Iris pigment epithelial cell (primary cell): ENCODE results near the gene HIPK2.

Experiments
- DNase-seq: peaks from one replicate; pipeline ENCODE4 v3.0.0-alpha.2; 2011; ENCODE audit warnings: low read depth

The HIPK2 gene

DNA sequence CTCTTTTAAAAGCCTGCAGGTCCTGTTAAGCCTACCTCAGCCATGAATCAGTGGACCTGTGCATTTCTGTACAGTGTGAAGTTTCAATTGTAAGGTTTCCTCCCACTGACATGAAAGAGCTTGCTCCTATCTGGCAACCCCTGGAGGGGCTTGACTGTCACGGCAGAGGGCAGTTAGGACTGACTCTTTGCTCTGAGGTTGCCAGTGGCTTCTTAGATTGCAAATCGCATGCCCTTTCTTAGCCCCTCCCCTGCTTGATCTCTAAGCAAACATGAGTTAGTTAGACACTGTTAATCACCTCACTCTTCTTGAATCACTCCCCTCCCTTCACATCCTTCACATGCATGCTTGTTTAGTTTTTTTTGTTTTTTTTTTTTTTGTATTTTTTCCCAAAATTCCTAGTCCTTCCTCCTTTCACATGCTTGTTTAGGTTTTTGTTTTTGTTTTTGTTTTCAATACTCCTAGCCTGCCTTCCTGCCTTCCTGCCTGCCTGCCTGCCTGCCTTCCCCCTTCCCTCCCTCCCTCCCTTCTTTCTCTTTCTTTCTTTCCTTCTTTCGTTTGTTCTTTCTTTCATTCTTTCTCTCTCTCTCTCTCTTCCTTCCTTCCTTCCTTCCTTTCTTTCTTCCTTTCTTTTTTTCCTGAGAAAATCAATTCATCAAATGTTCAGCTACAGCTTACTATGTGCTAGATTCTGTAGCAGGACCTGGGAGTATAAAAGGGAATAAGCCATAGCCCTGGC lies 6.0 kb upstream of the HIPK2 start:
- DNase-seq: no peak

DNA sequence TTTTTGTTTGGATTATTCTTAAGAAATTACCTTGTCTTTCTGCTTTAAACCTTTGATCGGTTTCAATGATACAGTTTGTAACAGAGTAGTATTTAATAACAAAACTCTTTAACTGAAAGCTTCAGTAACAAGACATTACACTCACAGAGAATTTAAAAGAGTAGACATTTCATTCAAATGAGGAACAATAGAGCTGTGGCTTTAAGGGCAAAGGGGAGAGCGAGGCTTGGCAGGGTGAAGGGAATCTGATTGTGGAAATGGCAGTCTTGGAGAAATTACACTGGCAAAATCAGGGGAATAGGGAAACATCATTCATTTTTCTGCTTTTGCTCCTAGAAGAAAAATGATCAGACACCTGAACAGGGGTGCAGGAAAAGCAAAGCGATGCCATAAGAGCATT lies 5.1 kb upstream of the HIPK2 start:
- no peak for DNase-seq

DNA sequence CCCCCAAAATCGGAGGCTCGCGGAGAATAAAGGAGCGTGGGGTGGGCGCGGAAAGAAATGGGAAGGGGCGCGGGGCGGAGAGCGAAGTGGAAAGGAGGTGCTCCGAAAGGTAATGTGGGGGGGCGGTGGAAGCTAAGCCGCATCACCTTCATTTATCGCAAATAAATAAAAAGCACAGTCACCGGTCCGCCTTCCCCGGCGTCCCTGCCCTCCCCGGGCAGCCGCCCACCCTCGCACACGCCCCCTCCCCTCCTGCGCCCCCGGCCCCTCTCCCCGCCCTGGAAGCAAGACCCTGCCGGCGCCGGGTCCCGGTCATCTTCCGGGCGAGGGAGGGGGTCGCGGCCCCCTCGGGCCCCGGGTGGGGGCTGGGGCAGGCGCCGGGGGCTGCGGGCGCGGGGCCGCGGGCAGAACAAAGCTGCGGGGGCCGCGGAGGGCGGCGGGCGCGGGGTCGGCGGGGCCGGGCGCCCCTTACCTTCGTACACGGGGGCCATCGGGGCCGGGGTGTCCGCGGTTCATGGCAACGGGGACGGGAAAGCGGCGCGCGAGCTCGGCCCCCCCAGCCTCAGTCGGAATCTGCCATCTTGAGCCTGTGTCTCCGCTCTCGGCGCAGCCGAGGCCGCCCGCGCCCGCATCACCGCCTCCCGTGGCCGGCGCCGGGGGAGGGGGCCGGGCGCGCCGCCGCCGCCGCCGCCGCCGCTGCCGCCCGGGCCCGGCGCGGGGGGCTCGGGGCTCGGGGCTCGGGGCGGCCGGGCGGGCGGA lies 486 bp downstream of the HIPK2 start:
- no peak for DNase-seq

DNA sequence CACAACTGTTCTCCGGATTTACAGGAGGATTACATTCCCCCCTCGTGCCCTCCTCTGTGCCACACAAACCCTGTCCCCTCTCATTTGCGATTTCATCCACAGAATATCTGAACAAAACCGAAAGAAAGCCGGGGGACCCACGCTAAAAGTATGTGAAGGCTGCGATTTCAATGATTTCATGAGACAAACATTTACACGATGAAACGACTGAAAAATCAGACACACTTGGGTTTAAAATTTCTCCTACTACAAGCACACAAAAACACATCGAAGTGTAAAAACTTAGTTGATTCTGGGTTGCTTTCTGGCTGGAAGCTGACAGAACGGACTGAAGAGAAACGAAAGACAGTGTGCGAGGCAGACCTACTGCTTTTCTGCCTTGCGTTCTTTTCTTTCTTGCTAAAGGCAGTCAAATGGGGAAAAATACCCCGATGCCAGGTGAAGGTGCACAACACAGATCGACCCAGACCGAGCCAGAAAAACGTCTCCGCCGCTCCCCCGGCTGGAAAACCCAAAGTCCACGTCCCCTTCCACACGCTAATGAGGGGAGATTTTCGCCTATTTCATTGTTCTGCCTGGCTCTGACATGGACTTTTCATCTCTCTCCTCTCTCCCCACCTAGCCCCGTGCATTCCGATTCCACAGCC lies 1.2 kb downstream of the HIPK2 start:
- peak; percentile 61 for DNase-seq

DNA sequence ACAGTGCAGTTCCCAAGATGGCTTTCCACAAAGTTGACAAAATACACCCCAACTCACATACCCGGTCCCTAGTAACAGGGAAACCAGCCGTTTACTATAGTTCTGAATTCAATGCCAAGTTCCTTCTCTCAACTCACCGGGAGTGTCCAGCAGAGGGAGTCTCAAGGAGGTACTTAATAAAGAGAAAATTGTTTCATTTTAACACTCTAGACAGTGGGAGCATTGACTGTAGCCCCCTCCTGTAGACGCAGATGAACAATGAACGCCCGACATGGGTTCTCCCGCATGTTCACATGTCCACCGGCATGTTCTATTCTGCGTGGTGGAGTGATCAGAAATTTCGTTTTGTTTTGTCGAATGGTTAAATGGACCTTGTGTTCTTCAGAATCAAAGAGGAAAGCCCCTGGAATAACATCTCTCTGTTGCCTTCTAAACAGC lies 1.9 kb downstream of the HIPK2 start:
- DNase-seq: peak; percentile 86

DNA sequence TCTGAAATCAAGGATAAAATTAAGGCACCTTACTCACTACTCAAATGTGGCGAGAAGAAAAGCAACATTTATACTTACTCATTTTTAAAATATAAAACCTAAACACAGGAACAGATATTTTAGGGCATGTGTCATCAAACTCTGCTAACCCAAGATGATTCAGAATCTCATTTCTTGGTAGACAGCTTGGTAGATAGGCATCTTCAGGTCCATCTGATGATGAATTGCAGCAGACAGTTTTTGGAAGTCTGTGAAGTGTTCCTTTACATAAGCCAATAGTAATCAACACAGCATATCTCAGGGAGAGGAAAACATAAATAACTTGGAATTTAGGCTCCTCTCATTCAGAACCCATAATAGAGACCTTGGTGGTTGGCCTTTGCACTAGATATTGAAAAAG lies 3.4 kb downstream of the HIPK2 start:
- DNase-seq: peak; percentile 93

DNA sequence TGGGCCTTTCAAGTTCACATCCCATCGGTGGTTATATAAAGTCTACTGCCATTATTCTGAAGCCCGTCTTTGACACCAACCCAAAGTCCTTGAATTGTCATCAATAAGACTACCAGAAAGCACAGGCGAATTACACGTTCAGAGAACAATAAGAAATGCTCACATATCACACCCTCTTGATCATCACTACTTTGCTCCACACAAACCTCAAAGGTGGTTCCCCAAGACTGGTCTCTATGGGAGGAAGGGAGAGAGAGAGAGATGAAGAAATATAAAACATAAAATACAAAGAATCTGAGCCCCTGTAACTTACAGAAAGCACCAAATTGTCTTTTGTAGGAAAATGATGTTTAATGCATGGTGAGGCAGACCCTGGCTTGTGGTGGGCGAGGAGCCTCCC lies 4.4 kb downstream of the HIPK2 start:
- peak; percentile 35 for DNase-seq

DNA sequence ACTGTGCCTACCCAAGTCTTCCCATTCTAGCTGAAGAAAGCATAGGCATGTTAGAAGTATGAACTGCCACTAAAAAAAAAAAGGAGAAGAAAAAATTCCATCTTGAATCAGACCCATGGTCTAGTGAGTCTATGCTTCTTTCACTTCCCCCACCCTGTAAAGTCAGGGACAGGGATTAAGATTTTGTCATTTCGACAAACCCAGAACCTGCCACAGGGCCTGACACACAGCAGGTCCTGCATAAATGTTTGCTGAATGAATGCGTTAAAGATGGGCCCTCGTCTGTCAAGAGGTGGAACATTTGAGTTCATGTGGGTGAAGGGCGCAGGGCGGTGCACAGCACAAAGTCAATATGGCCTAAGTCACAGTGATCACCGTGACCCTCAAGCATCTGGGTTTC lies 4.9 kb downstream of the HIPK2 start:
- no peak for DNase-seq

DNA sequence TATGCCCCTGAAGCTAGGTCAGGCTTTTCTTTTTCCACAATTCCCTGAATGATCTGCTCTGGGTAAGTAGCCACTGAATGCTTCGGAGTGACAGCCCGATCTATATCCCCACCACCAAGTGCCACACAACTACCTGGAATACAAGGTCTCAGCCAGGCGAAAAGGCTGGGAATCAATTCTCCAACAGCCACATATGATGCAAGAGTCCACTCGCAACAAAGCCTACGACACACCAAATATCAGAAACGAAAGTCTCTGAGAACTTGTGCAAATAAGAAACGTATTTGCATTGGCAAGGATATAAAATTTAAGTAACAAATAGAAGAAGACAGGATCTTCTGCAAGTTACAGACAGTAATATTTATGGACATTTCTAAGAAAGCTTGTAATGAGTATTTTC lies 5.7 kb downstream of the HIPK2 start:
- peak; percentile 53 for DNase-seq

DNA sequence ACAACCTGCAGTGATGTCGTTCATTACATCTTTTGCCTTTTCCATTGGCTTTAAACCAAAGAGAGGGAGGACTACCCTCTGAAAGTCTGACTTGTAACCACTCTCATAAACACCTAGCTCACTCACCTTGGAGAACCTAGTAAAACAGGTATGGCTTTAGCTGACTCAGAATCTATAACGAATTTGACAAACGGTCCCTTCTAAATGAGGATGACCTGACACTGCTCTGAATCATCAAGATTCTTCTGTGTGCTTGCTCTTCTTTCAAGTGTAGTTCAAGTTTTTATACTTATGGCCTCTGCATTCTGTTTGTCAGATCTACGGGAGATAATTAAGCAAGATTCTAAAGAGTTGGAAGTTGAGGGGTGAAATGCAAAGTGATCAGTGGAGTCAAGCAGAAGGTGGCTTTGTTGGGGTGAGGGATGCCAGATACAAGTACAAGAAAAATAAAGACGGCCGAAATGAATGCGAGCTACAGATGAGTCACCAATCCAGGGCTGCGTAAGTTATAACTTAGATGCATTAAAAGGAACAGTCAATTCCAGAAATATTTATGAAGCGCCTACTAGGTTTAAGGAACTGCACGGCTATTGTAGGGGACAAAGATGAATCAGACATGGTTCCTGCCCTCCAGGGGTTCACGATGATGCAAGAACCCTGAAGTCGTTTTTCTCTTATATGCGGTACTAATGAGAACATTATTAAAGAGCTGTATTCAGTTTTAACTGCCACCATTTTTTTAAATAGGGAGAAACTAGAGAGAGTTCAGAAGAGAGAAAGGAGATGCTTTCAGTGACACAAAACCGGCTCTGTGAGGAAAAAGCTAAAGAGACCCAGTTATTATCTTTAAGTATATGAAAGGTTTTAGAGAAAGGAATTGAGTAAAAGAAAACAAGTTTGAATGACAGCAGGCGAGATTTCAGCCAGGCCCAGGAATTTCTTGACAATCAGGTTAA lies 6.5 kb downstream of the HIPK2 start:
- DNase-seq: peak; percentile 97

DNA sequence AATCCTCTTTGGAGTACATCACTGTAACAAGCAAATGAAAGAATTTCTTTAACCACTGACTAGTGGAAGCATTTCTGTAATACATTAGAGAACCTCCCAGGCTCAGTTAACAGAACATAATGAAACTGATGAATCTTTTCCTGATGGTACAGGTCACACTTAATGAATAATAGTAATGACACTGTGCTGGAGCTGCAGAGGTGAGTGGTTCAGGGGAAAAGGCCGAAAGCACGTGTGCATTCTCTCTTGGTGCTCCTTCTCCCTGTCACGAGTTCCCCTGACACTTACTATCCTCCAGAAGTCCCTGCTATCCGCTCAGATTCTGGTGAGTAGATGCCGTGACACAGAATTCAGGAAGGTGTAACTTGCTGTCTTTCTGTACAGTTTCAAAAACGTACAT lies 8.0 kb downstream of the HIPK2 start:
- DNase-seq: no peak

DNA sequence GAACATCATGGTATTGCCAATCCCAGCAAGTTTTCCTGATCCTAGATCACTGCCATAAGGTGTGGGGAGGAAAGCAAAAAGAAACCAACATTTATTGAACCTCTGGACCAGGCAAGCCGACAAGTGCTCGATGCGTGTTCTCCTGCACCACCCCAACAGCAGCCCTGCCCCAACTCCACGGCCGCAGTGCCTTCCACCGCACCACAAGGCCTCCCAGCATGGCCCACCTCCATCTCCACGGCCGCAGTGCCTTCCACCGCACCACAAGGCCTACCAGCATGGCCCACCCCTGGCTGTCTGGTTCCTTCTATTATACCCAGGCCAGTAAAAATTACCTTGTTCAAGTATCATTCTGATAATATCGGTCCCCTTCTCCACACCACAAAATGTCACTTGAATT lies 8.7 kb downstream of the HIPK2 start:
- DNase-seq: no peak

DNA sequence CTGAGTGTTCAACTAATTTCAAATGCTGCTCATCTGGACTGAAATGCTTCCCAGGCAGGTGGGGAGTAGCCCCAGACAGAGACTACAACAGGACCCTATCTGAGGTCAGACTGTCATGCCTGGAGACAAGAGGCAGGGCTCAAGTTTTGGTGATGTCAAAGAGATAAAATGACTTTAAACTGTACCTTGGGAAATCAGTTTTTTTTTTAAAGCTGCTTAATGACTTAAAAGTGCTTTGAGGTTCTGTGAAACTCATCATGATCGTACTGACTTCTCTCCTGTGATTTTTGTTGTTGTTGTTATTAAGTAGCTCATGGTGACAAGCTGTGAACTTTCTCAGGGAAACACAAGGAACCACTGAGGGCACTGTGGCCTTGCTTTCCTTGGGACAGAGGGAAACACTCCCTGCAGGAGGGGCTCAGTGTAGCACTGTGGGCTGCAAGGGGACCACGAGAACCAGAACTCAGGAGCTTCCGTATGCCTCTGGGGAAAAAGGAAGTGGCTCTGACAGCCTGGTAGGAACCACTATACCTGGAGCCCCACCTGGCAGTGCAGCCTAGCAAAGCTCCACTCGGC lies 9.5 kb downstream of the HIPK2 start:
- DNase-seq: no peak

DNA sequence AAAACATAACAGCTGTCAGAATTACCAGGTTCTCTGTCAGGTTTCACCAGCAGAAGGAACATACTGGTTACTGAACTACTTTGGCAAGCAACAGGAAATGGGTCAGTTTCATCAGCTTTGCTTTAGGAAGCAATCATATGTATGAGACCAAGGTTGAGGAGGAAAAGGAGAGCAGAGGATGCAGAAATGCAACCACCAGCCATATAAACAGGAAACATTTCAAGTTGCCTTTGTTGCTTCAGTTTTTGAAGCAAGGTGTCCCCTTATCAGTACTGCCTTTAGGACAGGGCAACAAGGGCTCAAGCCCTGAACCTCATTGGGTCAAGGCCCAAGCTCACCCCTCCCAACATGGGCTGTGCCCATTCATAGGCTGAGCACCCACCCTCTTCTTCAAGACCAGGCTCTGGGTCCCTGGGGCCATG lies 10.2 kb downstream of the HIPK2 start:
- peak; percentile 46 for DNase-seq

DNA sequence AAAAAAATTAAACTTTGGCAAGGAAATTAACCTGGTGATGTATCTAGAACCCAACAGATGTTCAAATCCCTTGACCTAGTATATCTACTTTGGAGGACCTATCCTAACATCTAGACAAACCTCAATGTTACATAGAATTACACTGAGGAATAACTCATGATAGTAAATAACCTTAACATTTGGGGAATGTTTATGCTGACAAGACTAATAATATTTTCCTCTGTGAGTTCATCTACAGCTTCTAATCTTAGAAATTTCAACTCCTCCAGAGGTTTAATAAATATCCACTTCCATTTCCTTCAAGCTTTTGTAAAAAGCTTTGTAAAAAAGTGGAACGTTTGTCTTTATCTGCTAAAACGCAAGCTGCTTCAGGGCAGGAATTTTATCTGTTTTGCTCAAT lies 12.7 kb downstream of the HIPK2 start:
- no peak for DNase-seq

DNA sequence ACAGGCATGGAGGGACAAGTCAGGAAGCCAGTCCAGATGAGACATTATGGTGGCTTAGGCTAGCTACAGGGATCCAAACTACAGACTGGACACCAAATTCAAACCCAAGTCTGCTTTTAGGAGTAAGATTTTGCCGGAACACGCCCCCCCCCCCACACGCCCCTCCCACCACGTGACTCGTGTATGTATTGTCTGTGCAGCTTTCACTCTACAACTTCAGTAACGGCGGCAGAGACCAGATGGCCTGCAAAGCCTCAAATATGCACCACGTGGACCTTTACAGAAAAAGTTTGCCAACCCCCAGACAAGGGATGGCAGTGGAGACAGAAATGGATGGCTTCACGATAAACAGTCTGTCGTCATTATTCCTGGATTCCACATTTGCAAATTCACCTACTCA lies 14.5 kb downstream of the HIPK2 start:
- no peak for DNase-seq

DNA sequence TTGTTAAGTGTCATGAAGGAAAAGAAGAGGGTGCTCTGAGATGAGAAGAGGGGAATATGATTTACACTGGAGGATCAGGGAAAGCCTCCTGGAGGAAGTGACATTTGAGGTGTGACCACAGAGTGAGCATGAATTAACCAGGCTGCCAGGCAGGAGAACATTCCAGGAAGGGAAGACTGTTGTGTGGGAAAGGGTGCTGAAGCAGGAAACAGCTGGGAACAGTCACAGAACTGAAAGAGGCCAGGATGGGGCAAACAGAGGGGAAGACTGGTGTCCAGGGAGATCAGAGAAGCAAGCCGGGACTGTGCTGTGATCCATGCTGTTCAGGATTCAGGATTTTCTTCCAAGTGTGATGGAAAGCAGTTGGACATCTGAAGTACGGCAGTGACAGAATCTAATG lies 14.9 kb downstream of the HIPK2 start:
- DNase-seq: peak; percentile 52

DNA sequence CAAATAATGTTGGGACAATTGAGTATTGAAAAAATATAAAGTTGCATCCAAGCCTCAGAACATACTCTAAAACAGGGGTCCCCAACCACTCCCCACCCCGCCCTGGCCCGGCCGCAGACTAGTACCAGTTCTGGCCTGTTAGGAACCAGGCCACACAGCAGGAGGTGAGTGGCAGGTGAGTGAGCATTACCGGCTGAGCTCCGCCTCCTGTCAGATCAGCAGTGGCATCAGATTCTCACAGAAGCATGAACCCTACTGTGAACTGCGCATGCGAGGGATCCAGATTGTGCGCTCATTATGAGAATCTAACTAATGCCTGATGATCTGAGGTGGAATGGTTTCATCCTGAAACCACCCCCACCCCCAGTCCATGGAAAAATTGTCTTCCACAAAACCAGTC lies 19.4 kb downstream of the HIPK2 start:
- DNase-seq: no peak

DNA sequence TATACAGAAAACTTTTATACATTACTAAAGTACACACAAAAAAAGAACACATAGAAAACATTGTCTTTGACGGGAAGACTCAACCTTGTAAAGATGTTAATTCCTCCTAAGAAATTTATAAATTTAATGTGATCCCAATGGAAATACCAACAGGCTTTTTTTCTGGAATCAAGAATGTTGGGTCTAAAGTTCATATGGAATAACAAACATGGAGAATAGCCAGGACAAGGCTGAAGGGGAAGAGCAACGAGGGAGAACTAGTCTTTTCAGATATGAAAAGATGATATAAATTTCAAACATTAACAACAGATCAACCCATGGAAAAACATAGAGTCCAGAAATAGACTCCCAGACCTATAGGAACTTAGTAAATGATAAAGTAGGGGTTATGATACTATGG lies 19.8 kb downstream of the HIPK2 start:
- no peak for DNase-seq

DNA sequence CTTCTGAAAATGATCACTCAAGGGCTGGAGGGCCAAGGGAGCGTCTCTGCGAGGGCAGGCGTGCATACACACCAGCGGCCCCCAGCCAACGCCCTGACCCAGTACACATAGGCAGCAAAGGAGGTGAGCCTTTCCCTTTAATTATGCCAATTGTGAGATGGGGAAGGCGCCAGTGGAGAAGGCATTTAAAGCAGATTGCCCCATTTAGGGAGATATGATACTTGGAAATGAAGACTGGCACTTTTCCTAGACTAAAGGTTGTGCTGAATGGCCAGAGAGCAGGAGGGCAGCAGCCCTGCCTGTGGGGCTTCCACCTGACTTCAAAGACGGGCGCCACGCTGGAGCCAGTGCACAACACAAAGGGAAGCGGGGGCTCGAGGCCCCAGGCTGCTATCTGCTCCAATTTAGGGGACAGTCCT lies 24.1 kb downstream of the HIPK2 start:
- DNase-seq: no peak

DNA sequence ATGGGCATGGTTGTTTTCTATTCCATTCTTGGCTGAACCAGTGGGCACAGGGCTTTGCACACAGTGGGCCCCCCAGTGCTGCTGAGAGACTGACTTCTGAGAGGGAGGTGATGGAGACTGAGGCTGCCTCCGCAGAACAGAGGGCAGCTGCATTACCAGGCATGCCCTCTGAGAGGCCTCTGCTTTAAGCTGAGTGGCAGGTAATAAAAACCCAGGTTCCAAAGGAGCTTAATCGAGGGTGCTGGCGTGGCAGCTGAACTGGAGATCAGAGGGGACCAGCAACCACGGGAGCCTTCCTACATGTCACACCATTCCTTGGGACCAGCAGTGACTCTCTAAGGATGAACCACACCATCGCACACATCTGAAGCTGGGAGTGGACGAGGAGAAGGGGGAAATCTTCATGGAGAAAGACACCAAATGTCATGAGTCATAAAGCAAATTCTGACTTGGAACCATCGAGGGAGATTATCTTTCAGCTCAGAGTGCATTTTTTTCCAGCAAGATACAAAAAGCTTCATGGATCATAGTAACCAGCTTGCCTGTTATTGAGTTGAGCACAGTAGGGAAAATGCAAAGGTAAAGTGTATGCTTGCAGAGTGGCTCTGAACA lies 24.6 kb downstream of the HIPK2 start:
- peak; percentile 28 for DNase-seq
